GM12878 (cell line): Measurements from ENCODE around the gene MND1. TPM values are rescaled to one million over a fixed set of nuclear protein-coding genes. Genes with fewer than 3 reads are reported as not detected.

Experiments used
- ATAC-seq: fragments of 200-7000 bp; cut with Tn5 transposase; 3 replicates; pipeline ENCODE4 v1.9.1; 2020; ENCODE audit warnings: mild to moderate bottlenecking, moderate library complexity
- BruUV-seq: library from RNA; stranded (reverse); fragments of 400-500 nt; replicated peaks from 2 replicates; lab custom pipeline; 2021; lab: Mats Ljungman, UMichigan
- CTCF ChIA-PET: fragments of 300-600 bp; sonication (Branson Sonifier 250); formaldehyde crosslinking; extraction: SDS; loops from one replicate; lab custom pipeline; 2021; ENCODE audit warnings: inconsistent platforms; lab: Yijun Ruan, JAX
- POLR2A ChIA-PET: fragments of 350-600 bp; formaldehyde crosslinking; extraction: SDS; loops from one replicate; lab custom pipeline; 2021; ENCODE audit warnings: inconsistent platforms; lab: Charles Lee
- RAD21 ChIA-PET: fragments of 300-600 bp; sonication (Branson Sonifier 250); formaldehyde crosslinking; loops from one replicate; lab custom pipeline; 2023; ENCODE audit warnings: antibody characterized with exemption; ENCODE audit not compliant: unreplicated experiment; lab: Charles Lee
- SMC1A ChIA-PET: fragments of 300-600 bp; sonication (Branson Sonifier 250); formaldehyde crosslinking; loops from one replicate; lab custom pipeline; 2023; ENCODE audit not compliant: unreplicated experiment, uncharacterized antibody; lab: Charles Lee
- DNase-seq: peaks from one replicate; pipeline ENCODE4 v3.0.0-alpha.2; 2011; ENCODE audit warnings: low read depth, low spot score
- FAIRE-seq: peaks from 3 replicates; lab custom pipeline; 2011; peaks lifted over from hg19 to GRCh38; lab: Jason Lieb, UNC
- H2AFZ ChIP-seq: 2 replicates; pipeline ENCODE4 v1.6.0; 2011; ENCODE audit warnings: low read depth, low read length, control low read depth; ENCODE audit not compliant: control insufficient read depth
- H3K27ac ChIP-seq: 2 replicates; pipeline ENCODE4 v1.5.1; 2011; ENCODE audit warnings: control low read depth; ENCODE audit not compliant: control insufficient read depth, insufficient read depth
- H3K27me3 ChIP-seq, 2 experiments: replicated peaks in 1 of 2; 2 replicates each; pipeline versions ENCODE4 v1.6.0 to v1.6.1; 2011; ENCODE audit warnings: low read length in 1 of 2; ENCODE audit not compliant: control insufficient read depth in 2 of 2, insufficient read depth in 2 of 2
- H3K36me3 ChIP-seq, 2 experiments: 2 replicates each; pipeline ENCODE4 v1.5.1; 2011; ENCODE audit warnings: low read length in 1 of 2; ENCODE audit not compliant: control insufficient read depth in 2 of 2, insufficient read depth in 2 of 2
- H3K4me1 ChIP-seq: 2 replicates; pipeline ENCODE4 v1.6.1; 2011; ENCODE audit warnings: mild to moderate bottlenecking, low read length, moderate library complexity, mixed read lengths; ENCODE audit not compliant: control insufficient read depth, insufficient read depth
- H3K4me2 ChIP-seq: 2 replicates; pipeline ENCODE4 v1.6.0; 2011; ENCODE audit warnings: control low read depth; ENCODE audit not compliant: control insufficient read depth, insufficient read depth
- H3K4me3 ChIP-seq: fragments of 200-600 bp; sonication (generic); 2 replicates; pipeline ENCODE4 v1.5.1; 2016
- H3K79me2 ChIP-seq: 2 replicates; pipeline ENCODE4 v1.6.0; 2011; ENCODE audit warnings: low read length; ENCODE audit not compliant: control insufficient read depth, insufficient read depth
- H3K9ac ChIP-seq: 2 replicates; pipeline ENCODE4 v1.8.0; 2011; ENCODE audit warnings: low read length, control low read depth, mixed read lengths; ENCODE audit not compliant: control insufficient read depth, insufficient read depth
- H3K9me3 ChIP-seq: replicated peaks from 3 replicates; pipeline ENCODE4 v1.5.1; 2011; ENCODE audit warnings: mild to moderate bottlenecking, low read length; ENCODE audit not compliant: control insufficient read depth, insufficient read depth
- H4K20me1 ChIP-seq: 2 replicates; pipeline ENCODE4 v1.6.0; 2011; ENCODE audit not compliant: control insufficient read depth, insufficient read depth
- RELB ChIP-seq: fragments of 450-650 bp; IDR thresholded peaks from 2 replicates; pipeline ENCODE4 v1.6.1; 2017; ENCODE audit warnings: low read depth, mild to moderate bottlenecking, moderate library complexity
- SKIL ChIP-seq: fragments of 450-650 bp; IDR thresholded peaks from 2 replicates; pipeline ENCODE4 v1.6.1; 2017; ENCODE audit warnings: mild to moderate bottlenecking, low read depth, inconsistent platforms; ENCODE audit not compliant: poor library complexity, severe bottlenecking
- WGBS: methylation state at CpG from one replicate; pipeline ENCODE4 v1.1.6; 2016; ENCODE audit warnings: low lambda C conversion rate; ENCODE audit not compliant: insufficient replicate concordance, insufficient coverage; ENCODE audit errors: missing lambda C conversion rate; 5-methylcytosine and 5-hydroxymethylcytosine counted together
- in situ Hi-C: fragments of 300-500 bp; cut with MboI; formaldehyde crosslinking; loops from 9 replicates; pipeline ENCODE4 v1.14.3; 2018; ENCODE audit warnings: mixed read lengths
- intact Hi-C: fragments of 100-400 bp; cut with micrococcal nuclease; formaldehyde crosslinking; loops from one replicate; pipeline ENCODE4 v1.14.2; 2022; ENCODE audit not compliant: unreplicated experiment
- polyA plus RNA-seq, 11 experiments: library from polyadenylated mRNA; depleted of rRNA in 4 of 11; unstranded in 6 of 11; stranded (reverse) in 5 of 11; fragments of >200 nt; fragmentation: Nextera tagmentation in 4 of 11; fragmentation: Illumina TruSeq in 1 of 11; extraction: Ambion mirVana in 4 of 11; extraction: Trizol in 1 of 11; gene quantifications; 1 replicate in 1 of 11; 2 replicates in 10 of 11; pipeline versions ENCODE4 v1.2.1 to v1.2.3, GENCODE V29; 2011 to 2016; ENCODE audit warnings: inconsistent platforms in 2 of 11, missing spikeins in 2 of 11, low read depth in 1 of 11
- total RNA-seq, 4 experiments: library from RNA; depleted of rRNA in 3 of 4; stranded (reverse); fragments of >200 nt in 3 of 4; fragmentation: Illumina TruSeq in 1 of 4; extraction: Trizol in 1 of 4; gene quantifications; 2 replicates each; pipeline versions ENCODE4 v1.2.1 to v1.2.3, GENCODE V29; 2013 to 2021

Gene MND1
- total and polyA plus RNA-seq, 10 of the 15 experiments (the other 5 are each of a cell fraction or from before 2014, with no cell fraction given) = 17.7 to 58.1 (median 47.3) TPM

GRCh38 chr4:153296040-153296823, 48.3 kb upstream of the MND1 start:
- POLR2A ChIA-PET = no interaction called here
- Histone ChIP-seq H3K4me2 (no peak overlapping the region), H3K27me3 (no peaks in the 10 kb centered on the region), H3K9ac (no peak overlapping the region), H3K27ac (no peak overlapping the region), H3K9me3 (no peaks in the 10 kb centered on the region), H2AFZ (no peak overlapping the region), H3K36me3 (no peaks in the 10 kb centered on the region), H3K4me1 (no peaks in the 10 kb centered on the region), H3K79me2 (no peaks in the 10 kb centered on the region), H3K4me3 (no peak overlapping the region)
- BruUV-seq = no TSS peak
- no peak for DNase-seq
- WGBS = 57% methylated on average over 11 of the region's 11 CpGs
- RAD21 ChIA-PET = no interaction called here
- CTCF ChIA-PET = interaction anchor here (1.3 to 1.4 kb wide), 2 partner anchors 9 to 10 kb away, joined by 3 to 4 read pairs; no protein-coding TSS in a partner anchor
- SMC1A ChIA-PET = interaction anchor here (0.9 to 1.9 kb wide), 3 partner anchors 9 to 30 kb away, joined by 3 to 4 read pairs (median 3); no protein-coding TSS in a partner anchor
- FAIRE-seq = no peak
- intact Hi-C loops = no loop called here
- TF ChIP-seq RELB (no peak), SKIL (no peak)
- TF ChIP-seq, all 136 proteins: peak for 0
- in situ Hi-C loops = no loop called here
- ATAC-seq = no peak
- H4K20me1 ChIP-seq = no peaks in the 10 kb centered on the region
